ENCODE measurements around the gene IL2RA.
A peak's percentile ranks its signal among the peaks of the same experiment; 100 is the strongest.
"Not testable (repeated sequence)": the region's sequence is repeated elsewhere in the genome, so short reads cannot be mapped to it uniquely, and the experiment has no call there.

Gene IL2RA

DNA sequence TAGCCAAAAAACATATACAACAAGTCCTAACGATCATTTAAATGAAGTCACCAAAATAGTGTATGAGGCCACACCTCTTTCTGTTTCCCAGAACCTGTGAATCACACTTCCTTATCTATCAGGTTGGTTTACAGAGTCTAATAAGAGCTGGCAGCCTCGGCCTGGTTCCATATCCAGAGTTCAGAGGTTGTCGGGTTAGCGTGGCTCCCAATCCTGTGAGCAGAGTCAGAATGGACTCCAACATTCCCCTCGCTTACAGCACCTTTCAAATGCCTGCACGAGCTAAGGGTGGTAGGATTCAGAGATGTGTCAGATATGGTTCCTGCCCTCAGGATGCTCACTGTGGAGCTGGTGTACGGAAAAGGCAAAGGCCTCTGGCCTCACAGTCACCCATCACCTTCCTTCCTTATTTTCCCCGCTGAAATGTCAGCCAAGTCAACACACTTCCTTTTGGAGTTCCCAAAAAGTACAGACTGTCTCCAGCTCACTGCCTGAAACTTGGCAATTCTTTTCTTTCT is 90.8 kb downstream of the IL2RA start:
- peak overlapping the region; percentile 76 for H3K27ac Mint-ChIP-seq
- H3K9me3 Mint-ChIP-seq, result no peaks in the 10 kb centered on the region
- peak overlapping the region; percentile 53 for H3K4me3 Mint-ChIP-seq
- H3K4me1 Mint-ChIP-seq (ENCODE audit: low read depth), result peaks cover 48% of the 10 kb centered on the region
- peaks cover 20% of the 10 kb centered on the region for H3K36me3 Mint-ChIP-seq (ENCODE audit: low read depth)
- no peaks in the 10 kb centered on the region for H3K27me3 Mint-ChIP-seq (ENCODE audit: low read depth)

DNA sequence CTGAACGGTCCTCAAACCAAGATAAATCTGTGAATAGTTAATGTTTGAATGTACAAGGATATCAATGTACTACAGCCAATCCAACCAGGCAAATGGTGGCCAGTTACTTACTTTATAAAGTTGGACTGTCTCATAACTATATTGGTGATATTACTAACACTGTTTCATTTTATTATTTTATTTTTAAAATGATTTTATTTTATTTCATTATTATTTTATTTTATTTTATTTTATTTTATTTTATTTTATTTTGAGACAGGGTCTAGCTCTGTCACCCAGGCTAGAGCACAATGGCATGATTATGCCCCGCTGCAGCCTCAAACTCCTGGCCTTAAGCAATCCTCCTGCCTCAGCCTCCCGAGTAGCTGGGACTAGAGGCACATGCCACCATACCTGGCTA is 91.6 kb downstream of the IL2RA start:
- H3K9me3 Mint-ChIP-seq, result no peaks in the 10 kb centered on the region
- H3K36me3 Mint-ChIP-seq (ENCODE audit: low read depth), result peaks cover 20% of the 10 kb centered on the region
- no peaks in the 10 kb centered on the region for H3K27me3 Mint-ChIP-seq (ENCODE audit: low read depth)
- peaks cover 41% of the 10 kb centered on the region for H3K4me1 Mint-ChIP-seq (ENCODE audit: low read depth)
- no peak overlapping the region for H3K27ac Mint-ChIP-seq
- no peak overlapping the region for H3K4me3 Mint-ChIP-seq

DNA sequence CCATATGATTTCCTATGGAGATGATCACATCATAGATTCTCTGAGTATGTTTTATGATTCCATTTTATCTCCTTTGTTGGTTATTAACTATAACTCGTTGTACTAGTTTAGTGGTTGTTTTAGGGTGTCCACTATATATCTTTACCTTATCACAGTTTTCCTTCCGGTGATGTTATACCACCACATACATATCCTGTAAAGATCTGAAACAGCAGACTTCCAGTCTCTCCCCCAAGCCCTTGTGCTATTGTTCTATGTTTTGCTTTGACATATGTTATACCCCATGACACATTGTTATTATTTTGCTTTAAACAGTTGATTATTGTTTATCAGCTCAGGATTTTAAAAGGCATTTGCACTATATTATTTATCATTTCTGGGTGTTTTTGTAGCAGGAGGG is 92.1 kb downstream of the IL2RA start:
- H3K4me3 Mint-ChIP-seq, result no peak overlapping the region

DNA sequence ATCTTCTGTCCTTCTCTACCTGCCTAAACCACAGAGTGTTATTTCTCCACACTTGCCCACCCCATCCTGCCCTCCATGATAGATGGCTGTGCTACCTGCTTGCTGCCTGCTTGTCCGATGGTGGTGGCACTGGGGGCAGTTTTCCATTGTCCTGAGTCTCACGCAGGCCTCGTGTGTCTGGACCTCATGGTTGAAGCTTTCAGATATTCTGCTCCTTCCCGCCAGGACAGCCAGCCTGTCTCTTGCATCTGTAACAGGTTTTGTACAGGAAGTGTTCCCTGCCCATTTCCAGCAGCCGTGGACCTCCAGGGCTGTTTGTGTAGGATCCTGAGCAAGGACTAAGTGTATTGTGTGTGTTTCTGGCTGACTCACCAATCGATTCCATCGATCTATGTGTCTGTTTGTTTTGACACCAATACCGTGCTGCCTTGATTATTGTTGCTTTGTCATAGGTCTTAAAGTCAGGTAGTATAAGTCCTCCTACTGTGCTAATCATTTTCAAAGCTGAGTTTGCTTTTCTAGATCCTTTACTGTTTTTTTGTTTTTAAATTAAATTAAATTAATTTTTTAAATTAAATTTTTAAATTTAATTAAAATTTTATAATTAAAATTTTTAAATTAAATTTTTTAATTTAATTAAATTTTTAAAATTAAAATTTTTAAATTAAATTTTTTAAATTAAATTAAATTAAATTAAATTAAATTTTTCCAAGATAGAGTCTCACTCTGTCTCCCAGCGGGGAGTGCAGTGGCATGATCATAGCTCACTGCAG is 93.3 kb downstream of the IL2RA start:
- Mint-ChIP-seq H3K27ac (no peak overlapping the region), H3K9me3 (no peaks in the 10 kb centered on the region), H3K27me3 (ENCODE audit: low read depth) (no peaks in the 10 kb centered on the region), H3K36me3 (ENCODE audit: low read depth) (peaks cover 18% of the 10 kb centered on the region), H3K4me3 (no peak overlapping the region), H3K4me1 (ENCODE audit: low read depth) (peaks cover 32% of the 10 kb centered on the region)

More for the DNA sequence above, 92.1 kb downstream of the IL2RA start:
- Mint-ChIP-seq H3K9me3 (no peaks in the 10 kb centered on the region), H3K27ac (no peak overlapping the region), H3K27me3 (ENCODE audit: low read depth) (no peaks in the 10 kb centered on the region), H3K36me3 (ENCODE audit: low read depth) (peaks cover 20% of the 10 kb centered on the region), H3K4me1 (ENCODE audit: low read depth) (peaks cover 37% of the 10 kb centered on the region)

DNA sequence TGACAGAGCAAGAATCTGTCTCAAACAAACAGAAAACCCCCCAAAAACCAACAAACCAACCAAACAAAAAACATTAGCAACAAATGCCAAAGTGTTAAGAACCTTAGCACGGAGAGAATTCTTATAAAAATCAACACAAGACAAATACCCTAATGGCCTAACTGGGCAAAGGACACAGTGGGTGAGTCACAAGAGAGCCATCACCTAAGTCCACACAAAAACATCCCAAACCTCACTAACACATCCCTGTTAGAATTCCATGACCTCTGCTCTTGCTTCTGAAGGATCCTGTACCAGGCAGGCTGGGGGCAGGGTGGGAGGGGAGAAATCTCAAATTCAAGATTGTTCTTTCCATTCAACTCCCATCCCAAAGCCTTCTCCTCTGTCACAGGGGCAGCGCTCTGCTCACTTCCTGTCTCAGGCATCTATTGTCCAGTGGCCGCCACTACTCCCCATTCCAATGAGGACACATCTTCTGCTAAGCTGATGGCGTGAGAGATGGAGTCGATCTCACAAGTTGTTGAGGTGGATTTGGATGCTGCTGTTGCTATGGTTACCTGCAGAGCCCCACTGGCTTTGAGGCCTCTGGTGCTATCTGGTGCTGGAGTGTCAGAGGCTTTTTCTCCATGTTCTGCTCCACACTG is 94.0 kb downstream of the IL2RA start:
- H3K27ac Mint-ChIP-seq, result no peak overlapping the region
- peaks cover 26% of the 10 kb centered on the region for H3K4me1 Mint-ChIP-seq (ENCODE audit: low read depth)
- H3K9me3 Mint-ChIP-seq, result no peaks in the 10 kb centered on the region
- H3K4me3 Mint-ChIP-seq, result no peak overlapping the region
- H3K36me3 Mint-ChIP-seq (ENCODE audit: low read depth), result peaks cover 21% of the 10 kb centered on the region
- no peaks in the 10 kb centered on the region for H3K27me3 Mint-ChIP-seq (ENCODE audit: low read depth)

DNA sequence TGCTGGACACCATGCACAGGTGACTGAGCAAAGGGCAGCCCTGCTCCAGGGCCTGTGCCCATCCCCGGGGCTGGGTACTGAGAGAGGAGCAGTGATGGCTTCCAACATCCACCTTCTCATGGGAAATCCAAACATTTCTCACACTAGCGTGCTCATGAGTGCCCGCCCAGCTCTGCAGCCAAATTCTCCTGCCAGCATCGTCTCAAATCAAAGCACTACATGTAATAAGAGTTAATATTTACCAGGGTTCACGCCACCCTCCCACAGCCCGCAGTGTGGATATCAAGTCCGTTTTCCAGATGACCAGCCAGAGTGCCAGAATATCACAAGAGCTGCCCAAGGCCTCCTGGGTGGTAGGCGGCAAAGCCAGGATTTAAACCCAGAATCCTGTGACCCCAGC is 96.9 kb downstream of the IL2RA start:
- Mint-ChIP-seq H3K9me3 (no peaks in the 10 kb centered on the region), H3K36me3 (ENCODE audit: low read depth) (peaks cover 30% of the 10 kb centered on the region), H3K27ac (no peak overlapping the region), H3K4me1 (ENCODE audit: low read depth) (peaks cover 12% of the 10 kb centered on the region), H3K27me3 (ENCODE audit: low read depth) (no peaks in the 10 kb centered on the region), H3K4me3 (no peak overlapping the region)

DNA sequence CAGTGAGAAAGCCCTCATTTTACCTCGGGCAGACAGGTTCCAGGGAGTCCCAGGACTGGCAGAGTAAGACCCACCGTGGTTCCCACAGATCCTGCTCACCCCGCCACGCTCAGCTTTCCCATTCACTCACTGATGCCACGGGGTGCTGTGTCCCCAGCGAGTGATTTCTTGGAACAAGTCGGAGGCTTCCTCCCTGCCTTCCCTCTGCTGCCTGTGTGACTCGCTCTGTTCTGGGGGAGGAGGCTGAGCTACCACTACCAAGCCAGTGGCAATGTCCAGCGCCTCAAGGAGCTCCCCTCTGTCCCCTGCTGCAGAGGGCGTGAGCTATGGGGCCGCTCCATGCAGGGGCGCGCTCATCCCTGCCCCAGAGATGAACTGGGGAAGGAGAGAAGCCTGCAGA is 97.4 kb downstream of the IL2RA start:
- Mint-ChIP-seq H3K27me3 (ENCODE audit: low read depth) (no peaks in the 10 kb centered on the region), H3K27ac (no peak overlapping the region), H3K9me3 (no peaks in the 10 kb centered on the region), H3K4me3 (no peak overlapping the region), H3K36me3 (ENCODE audit: low read depth) (peaks cover 27% of the 10 kb centered on the region), H3K4me1 (ENCODE audit: low read depth) (peaks cover 7% of the 10 kb centered on the region)

DNA sequence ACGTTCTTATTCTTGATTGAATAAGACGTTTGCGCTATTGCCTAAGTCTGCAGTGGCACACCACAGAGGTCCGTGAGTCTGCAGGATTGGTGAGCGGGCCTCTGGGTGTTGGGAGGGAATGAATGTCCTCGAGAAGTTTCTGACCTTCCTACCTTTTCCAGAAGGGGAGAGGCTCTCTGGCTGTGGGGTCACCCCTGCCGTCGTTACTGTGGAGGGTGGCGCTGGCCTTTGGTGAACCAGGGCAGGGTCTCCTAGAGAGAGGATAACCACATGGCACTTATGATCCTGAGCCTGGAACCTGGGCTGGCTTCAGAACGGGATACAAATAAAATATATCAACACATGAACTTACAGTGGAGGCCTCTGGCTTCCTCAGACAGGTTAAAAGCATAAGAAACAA is 98.6 kb downstream of the IL2RA start:
- H3K27me3 Mint-ChIP-seq (ENCODE audit: low read depth), result no peaks in the 10 kb centered on the region
- peaks cover 3% of the 10 kb centered on the region for H3K4me1 Mint-ChIP-seq (ENCODE audit: low read depth)
- peaks cover 28% of the 10 kb centered on the region for H3K36me3 Mint-ChIP-seq (ENCODE audit: low read depth)
- H3K27ac Mint-ChIP-seq, result no peak overlapping the region
- no peaks in the 10 kb centered on the region for H3K9me3 Mint-ChIP-seq
- no peak overlapping the region for H3K4me3 Mint-ChIP-seq

DNA sequence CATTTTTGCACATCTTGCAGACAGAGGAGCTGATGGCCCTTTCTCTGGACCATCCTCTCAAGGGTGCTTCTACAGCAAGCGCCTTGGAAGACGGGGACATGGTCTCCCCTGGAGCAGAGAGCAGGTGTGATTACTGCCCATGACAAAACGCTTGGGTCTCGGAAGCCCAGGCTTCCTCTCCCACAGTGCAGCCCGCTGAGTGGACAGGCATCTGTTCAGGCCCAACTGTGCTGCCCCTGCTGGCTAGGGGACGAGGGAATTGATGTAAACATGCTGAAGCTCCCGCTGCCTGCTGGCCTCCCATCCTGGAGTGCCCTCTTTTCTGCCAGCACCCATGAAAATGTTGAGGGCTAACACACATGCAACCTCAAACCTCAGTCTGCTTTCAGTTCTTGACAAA is 99.1 kb downstream of the IL2RA start:
- no peak overlapping the region for H3K27ac Mint-ChIP-seq
- peaks cover 23% of the 10 kb centered on the region for H3K36me3 Mint-ChIP-seq (ENCODE audit: low read depth)
- H3K4me3 Mint-ChIP-seq, result no peak overlapping the region
- no peaks in the 10 kb centered on the region for H3K9me3 Mint-ChIP-seq
- no peaks in the 10 kb centered on the region for H3K27me3 Mint-ChIP-seq (ENCODE audit: low read depth)
- peaks cover 1% of the 10 kb centered on the region for H3K4me1 Mint-ChIP-seq (ENCODE audit: low read depth)

DNA sequence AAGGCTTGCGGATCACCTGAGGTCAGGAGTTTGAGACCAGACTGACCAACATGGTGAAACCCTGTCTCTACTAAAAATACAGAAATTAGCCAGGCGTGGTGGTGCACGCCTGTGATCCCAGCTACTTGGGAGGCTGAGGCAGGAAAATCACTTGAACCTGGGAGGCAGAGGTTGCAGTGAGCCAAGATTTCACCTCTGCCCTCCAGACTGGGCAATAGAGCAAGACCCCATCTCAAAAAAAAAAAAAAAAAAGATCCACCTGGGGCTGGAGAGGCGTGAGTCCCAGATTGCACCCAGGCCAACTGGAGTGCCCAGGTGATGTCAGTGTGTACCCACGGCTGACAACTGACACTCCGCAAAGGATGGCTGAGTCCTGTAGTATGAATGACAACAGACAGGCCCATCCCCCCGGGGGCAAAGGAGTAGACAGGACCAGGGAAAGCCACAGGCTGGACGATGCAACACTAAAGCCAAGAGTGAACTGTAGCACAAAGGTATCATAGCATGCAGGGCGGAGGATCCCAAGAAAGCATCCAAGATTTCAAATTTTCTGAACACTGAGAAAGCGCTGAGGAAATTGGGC is 99.7 kb downstream of the IL2RA start:
- H3K4me3 Mint-ChIP-seq; H3K4me1 Mint-ChIP-seq (ENCODE audit: low read depth); H3K27me3 Mint-ChIP-seq (ENCODE audit: low read depth); H3K9me3 Mint-ChIP-seq: not testable (repeated sequence)
- H3K36me3 Mint-ChIP-seq (ENCODE audit: low read depth), result peaks cover 22% of the 10 kb centered on the region
- peak overlapping the region; percentile 49 for H3K27ac Mint-ChIP-seq

DNA sequence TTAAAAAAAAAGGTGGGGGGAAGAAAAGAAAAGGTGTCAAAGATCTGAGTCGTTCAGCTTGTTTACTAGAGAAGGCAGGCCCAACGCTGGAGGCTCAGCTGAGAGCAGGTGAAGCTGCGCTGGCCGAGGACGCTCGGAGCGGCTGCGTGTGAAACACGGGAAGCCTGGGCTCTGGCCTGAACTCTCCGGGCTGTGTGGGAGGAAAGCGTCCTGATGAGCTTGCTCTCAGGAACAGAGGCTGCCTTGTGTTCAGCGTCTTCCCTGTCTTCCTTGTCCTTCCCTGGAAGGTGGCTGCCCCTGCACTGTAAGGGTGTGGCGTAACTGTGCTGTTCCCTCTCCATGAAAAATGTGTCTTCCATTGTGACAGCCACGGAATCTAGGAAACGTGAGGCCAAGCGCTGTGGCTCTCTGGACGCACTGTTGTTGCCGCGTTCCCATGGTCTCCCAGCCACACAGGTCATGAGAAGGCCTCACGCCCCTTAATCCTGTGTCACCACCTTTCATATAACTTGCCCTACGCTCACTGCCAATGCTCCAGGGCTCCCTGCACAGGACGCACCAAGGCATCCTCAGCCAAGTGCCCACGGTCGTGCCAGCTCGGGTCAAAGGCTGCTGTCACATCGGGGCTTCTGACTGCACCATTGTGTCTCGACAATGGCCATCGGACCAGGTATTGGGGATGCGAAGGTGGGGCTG is 100.6 kb downstream of the IL2RA start:
- Mint-ChIP-seq H3K27me3 (ENCODE audit: low read depth) (no peaks in the 10 kb centered on the region), H3K36me3 (ENCODE audit: low read depth) (peaks cover 25% of the 10 kb centered on the region), H3K4me3 (no peak overlapping the region), H3K9me3 (no peaks in the 10 kb centered on the region), H3K4me1 (ENCODE audit: low read depth) (peaks cover 1% of the 10 kb centered on the region), H3K27ac (no peak overlapping the region)

DNA sequence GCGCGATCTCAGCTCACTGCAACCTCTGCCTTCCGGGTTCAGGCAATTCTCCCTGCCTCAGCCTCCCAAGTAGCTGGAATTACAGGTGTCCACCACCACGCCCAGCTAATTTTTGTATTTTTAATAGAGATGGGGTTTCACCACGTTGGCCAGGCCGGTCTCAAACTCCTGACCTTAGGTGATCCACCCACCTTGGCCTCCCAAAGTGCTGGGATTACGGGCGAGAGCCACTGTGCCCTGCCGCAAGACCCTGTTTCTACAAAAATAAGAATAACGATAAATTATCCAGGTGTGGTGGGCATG is 101.2 kb downstream of the IL2RA start:
- H3K4me3 Mint-ChIP-seq; H3K9me3 Mint-ChIP-seq; H3K27me3 Mint-ChIP-seq (ENCODE audit: low read depth); H3K4me1 Mint-ChIP-seq (ENCODE audit: low read depth); H3K27ac Mint-ChIP-seq: not testable (repeated sequence)
- H3K36me3 Mint-ChIP-seq (ENCODE audit: low read depth), result peaks cover 30% of the 10 kb centered on the region

Data from T-helper 1 cell treated with Interleukin-12 subunit alpha and Interleukin-12 subunit beta and Interleukin-4 antibody, amounts not matched to agents 30 μg/mL and 1 μg/mL, for 36 hours (primary cell).